ENCODE data around the gene SOS2.

DNA sequence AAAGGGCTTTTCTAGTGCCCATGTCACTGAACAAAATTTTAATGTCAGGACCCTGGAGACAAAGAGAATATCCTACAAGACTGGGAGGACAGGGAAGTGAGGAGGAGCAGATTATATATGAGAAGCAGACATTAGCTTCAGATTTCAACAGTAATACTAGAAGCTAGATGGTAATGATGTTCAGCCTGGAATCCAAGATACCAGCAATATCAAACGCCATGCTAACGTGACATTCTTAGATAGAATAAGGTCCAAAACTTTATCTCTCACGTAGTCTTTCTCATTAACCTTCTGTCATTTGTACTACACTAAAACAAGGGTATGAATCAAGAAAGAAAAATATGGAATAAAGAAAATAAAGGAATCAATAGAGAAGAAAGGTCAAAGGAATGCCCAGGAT, 18.7 kb downstream of the SOS2 start:
- TF ChIP-seq, protein P1, sequence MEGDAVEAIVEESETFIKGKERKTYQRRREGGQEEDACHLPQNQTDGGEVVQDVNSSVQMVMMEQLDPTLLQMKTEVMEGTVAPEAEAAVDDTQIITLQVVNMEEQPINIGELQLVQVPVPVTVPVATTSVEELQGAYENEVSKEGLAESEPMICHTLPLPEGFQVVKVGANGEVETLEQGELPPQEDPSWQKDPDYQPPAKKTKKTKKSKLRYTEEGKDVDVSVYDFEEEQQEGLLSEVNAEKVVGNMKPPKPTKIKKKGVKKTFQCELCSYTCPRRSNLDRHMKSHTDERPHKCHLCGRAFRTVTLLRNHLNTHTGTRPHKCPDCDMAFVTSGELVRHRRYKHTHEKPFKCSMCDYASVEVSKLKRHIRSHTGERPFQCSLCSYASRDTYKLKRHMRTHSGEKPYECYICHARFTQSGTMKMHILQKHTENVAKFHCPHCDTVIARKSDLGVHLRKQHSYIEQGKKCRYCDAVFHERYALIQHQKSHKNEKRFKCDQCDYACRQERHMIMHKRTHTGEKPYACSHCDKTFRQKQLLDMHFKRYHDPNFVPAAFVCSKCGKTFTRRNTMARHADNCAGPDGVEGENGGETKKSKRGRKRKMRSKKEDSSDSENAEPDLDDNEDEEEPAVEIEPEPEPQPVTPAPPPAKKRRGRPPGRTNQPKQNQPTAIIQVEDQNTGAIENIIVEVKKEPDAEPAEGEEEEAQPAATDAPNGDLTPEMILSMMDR (IDR thresholded peaks at IDR 0.05), result no peak
- TF ChIP-seq POLR2A (IDR thresholded peaks at IDR 0.05), result no peak

Data from heart left ventricle (tissue), 13 donors.